A673 (cell line): ENCODE results near the gene CCN2. TPM values are rescaled to one million over a fixed set of nuclear protein-coding genes. Genes with fewer than 3 reads are reported as not detected.
"Not testable (repeated sequence)": the region's sequence is repeated elsewhere in the genome, so short reads cannot be mapped to it uniquely, and the experiment has no call there.

Source experiments
- BruUV-seq: library from RNA; stranded (reverse); fragments of 400-500 nt; replicated peaks from 2 replicates; lab custom pipeline; 2021; lab: Mats Ljungman, UMichigan
- CTCF ChIA-PET: fragments of 300-600 bp; sonication (Branson Sonifier 250); formaldehyde crosslinking; loops from one replicate; lab custom pipeline; 2022; ENCODE audit warnings: antibody characterized with exemption; lab: Charles Lee
- POLR2A ChIA-PET: fragments of 300-600 bp; sonication (Branson Sonifier 250); formaldehyde crosslinking; loops from one replicate; lab custom pipeline; 2022; ENCODE audit warnings: antibody characterized with exemption; ENCODE audit not compliant: low non-redundant PET; lab: Charles Lee
- DNase-seq: peaks from one replicate; pipeline ENCODE4 v3.0.0-alpha.2; 2015; ENCODE audit warnings: low spot score
- H3K27ac ChIP-seq: fragments of 200-600 bp; sonication (generic); 2 replicates; pipeline ENCODE4 v1.5.1; 2016; ENCODE audit warnings: mixed run types, low read depth, mild to moderate bottlenecking, mixed read lengths, antibody characterized with exemption, low read length; ENCODE audit not compliant: poor library complexity, severe bottlenecking
- H3K27me3 ChIP-seq: fragments of 200-600 bp; sonication (generic); replicated peaks from 2 replicates; pipeline ENCODE4 v1.6.1; 2017; ENCODE audit warnings: mixed run types, low read depth, mild to moderate bottlenecking, mixed read lengths, antibody characterized with exemption, low read length; ENCODE audit not compliant: insufficient read depth, poor library complexity
- H3K36me3 ChIP-seq: fragments of 200-600 bp; sonication (generic); 2 replicates; pipeline ENCODE4 v1.6.1; 2016; ENCODE audit warnings: mixed run types, mild to moderate bottlenecking, mixed read lengths, antibody characterized with exemption, low read length; ENCODE audit not compliant: insufficient read depth, poor library complexity, severe bottlenecking
- H3K4me1 ChIP-seq: fragments of 200-600 bp; sonication (generic); 2 replicates; pipeline ENCODE4 v1.6.1; 2017; ENCODE audit warnings: mixed run types, mild to moderate bottlenecking, mixed read lengths, antibody characterized with exemption, low read length; ENCODE audit not compliant: insufficient read depth, poor library complexity, severe bottlenecking
- H3K4me3 ChIP-seq: fragments of 200-600 bp; sonication (generic); 2 replicates; pipeline ENCODE4 v1.5.1; 2016; ENCODE audit warnings: low read depth, mixed run types, mild to moderate bottlenecking, mixed read lengths, low read length; ENCODE audit not compliant: poor library complexity, severe bottlenecking
- H3K9me3 ChIP-seq: fragments of 200-600 bp; sonication (generic); 2 replicates; pipeline ENCODE4 v1.6.1; 2016; ENCODE audit warnings: mixed run types, low read depth, mild to moderate bottlenecking, mixed read lengths, antibody characterized with exemption, low read length; ENCODE audit not compliant: poor library complexity, severe bottlenecking
- EZH2 ChIP-seq: fragments of 200-600 bp; sonication (generic); IDR thresholded peaks from 2 replicates; pipeline ENCODE4 v1.6.1; 2017; ENCODE audit warnings: borderline replicate concordance, low read depth, mild to moderate bottlenecking, mixed read lengths, antibody characterized with exemption, low read length; ENCODE audit not compliant: poor library complexity, severe bottlenecking
- intact Hi-C: fragments of 100-400 bp; cut with micrococcal nuclease; formaldehyde crosslinking; loops from one replicate; pipeline ENCODE4 v1.10.0; 2022; ENCODE audit not compliant: unreplicated experiment
- total RNA-seq: library from RNA; stranded (reverse); gene quantifications from 2 replicates; pipeline ENCODE4 v1.2.3, GENCODE V29; 2021
- TF ChIP-seq, protein P1 (sequence below): fragments of 300-800, 200-600 bp; sonication (generic); conservative IDR thresholded peaks from 2 replicates; pipeline ENCODE4 v1.5.1; 2017; ENCODE audit warnings: low read depth, mild to moderate bottlenecking, antibody characterized with exemption, low read length, moderate library complexity, mixed read lengths

CCN2 gene
- total RNA-seq, 1 experiment from 2014 or later: 17.5 TPM

DNA sequence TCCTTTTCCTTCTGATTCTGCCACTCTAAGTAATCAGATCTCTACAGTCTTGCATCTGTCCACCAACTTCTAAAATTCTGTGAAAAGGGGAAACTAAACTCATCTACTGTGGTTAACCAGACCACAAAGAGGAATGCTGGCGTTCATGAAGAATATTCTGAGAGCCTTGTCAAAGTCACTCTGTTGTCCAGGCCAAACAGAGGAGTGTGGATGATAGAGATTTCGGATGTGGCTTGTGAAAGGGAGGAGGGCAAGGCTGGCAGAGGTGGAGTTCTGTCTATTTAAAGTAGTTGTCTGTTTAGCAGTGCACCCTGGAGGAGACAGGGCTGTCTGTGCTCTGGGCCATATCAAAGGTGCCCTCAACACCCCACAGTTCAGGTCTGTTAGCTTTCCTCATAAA, 33.9 kb downstream of the CCN2 start:
- Histone ChIP-seq H3K9me3 (no peaks in the 10 kb centered on the region), H3K27me3 (no peaks in the 10 kb centered on the region), H3K27ac (no peak overlapping the region), H3K36me3 (no peaks in the 10 kb centered on the region), H3K4me3 (no peak overlapping the region), H3K4me1 (peaks cover under 1% of the 10 kb centered on the region)
- no peak for DNase-seq
- no peak for TF ChIP-seq EZH2
- TF ChIP-seq, protein P1, sequence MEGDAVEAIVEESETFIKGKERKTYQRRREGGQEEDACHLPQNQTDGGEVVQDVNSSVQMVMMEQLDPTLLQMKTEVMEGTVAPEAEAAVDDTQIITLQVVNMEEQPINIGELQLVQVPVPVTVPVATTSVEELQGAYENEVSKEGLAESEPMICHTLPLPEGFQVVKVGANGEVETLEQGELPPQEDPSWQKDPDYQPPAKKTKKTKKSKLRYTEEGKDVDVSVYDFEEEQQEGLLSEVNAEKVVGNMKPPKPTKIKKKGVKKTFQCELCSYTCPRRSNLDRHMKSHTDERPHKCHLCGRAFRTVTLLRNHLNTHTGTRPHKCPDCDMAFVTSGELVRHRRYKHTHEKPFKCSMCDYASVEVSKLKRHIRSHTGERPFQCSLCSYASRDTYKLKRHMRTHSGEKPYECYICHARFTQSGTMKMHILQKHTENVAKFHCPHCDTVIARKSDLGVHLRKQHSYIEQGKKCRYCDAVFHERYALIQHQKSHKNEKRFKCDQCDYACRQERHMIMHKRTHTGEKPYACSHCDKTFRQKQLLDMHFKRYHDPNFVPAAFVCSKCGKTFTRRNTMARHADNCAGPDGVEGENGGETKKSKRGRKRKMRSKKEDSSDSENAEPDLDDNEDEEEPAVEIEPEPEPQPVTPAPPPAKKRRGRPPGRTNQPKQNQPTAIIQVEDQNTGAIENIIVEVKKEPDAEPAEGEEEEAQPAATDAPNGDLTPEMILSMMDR: no peak
- intact Hi-C loops: no loop called here
- POLR2A ChIA-PET: interaction anchor here (0.7 kb wide), 1 partner anchor 8 kb away, joined by 7 read pairs; no protein-coding TSS in a partner anchor
- no TSS peak for BruUV-seq
- CTCF ChIA-PET: interaction anchor here (0.6 kb wide), 1 partner anchor 213 kb away, joined by 4 read pairs; no protein-coding TSS in a partner anchor

DNA sequence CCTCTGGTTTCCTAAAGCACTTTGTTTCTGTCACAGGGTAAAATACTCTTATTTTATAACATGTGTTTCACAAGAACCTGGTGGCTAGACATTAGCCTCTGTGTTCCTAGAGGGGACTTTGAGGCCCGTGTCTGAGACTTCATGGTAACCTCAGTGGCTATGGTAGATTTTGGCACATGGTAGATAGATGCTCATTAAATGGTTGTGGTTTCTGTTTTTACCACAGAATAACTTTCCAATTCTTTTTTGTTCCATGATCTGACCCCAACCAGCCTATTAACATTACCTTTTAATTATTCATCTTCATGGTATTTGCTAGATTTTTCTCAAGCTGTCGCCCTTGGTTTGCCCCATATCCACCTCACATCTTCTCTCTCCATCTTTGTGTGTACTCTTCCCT, 34.3 kb downstream of the CCN2 start:
- no peak for TF ChIP-seq EZH2
- BruUV-seq: no TSS peak
- H3K4me1 ChIP-seq: peaks cover 5% of the 10 kb centered on the region
- intact Hi-C loops: no loop called here
- no peaks in the 10 kb centered on the region for H3K27me3 ChIP-seq
- no peak for DNase-seq
- H3K9me3 ChIP-seq: no peaks in the 10 kb centered on the region
- no peaks in the 10 kb centered on the region for H3K36me3 ChIP-seq
- H3K4me3 ChIP-seq: no peak overlapping the region
- ChIA-PET CTCF (interaction anchor here (0.6 kb wide), 1 partner anchor 214 kb away, joined by 4 read pairs; no protein-coding TSS in a partner anchor), POLR2A (no interaction called here)
- H3K27ac ChIP-seq: no peak overlapping the region

DNA sequence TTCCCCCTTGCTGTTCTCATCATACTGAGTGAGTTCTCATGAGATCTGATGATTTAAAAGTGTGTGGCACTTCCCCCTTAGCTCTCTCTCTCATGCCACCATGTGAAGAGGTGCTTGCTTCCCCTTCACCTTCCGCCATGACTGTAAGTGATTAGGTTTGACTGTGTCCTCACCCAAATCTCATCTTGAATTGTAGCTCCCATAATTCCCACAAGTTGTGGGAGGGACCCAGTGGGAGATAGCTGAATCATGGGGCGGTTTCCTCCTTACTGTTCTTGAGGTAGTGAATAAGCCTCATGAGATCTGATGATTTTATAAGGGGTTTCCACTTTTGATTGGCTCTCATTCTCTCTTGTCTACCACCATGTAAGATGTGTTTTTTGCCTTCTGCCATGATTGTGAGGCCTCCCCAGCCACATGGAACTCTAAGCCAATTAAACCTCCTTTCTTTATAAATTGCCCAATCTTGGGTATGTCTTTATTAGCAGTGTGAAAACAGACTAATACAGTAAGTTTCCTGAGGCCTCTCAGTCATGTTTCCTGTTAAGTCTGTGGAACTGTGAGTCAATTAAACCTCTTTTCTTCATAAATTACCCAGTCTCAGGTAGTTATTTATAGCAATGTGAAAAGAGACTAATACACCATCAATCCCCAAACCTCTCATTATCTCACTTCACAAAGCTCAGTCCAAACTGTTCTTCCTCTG, 34.9 kb downstream of the CCN2 start:
- H3K9me3 ChIP-seq, POLR2A ChIA-PET, H3K27ac ChIP-seq, intact Hi-C loops, H3K27me3 ChIP-seq, H3K4me3 ChIP-seq, H3K36me3 ChIP-seq, BruUV-seq: not testable (repeated sequence)
- H3K4me1 ChIP-seq: peaks cover 11% of the 10 kb centered on the region
- DNase-seq: peak; percentile 37
- CTCF ChIA-PET: interaction anchor here (1.2 to 1.6 kb wide), 2 partner anchors 221 to 364 kb away, joined by 4 to 8 read pairs; no protein-coding TSS in a partner anchor

DNA sequence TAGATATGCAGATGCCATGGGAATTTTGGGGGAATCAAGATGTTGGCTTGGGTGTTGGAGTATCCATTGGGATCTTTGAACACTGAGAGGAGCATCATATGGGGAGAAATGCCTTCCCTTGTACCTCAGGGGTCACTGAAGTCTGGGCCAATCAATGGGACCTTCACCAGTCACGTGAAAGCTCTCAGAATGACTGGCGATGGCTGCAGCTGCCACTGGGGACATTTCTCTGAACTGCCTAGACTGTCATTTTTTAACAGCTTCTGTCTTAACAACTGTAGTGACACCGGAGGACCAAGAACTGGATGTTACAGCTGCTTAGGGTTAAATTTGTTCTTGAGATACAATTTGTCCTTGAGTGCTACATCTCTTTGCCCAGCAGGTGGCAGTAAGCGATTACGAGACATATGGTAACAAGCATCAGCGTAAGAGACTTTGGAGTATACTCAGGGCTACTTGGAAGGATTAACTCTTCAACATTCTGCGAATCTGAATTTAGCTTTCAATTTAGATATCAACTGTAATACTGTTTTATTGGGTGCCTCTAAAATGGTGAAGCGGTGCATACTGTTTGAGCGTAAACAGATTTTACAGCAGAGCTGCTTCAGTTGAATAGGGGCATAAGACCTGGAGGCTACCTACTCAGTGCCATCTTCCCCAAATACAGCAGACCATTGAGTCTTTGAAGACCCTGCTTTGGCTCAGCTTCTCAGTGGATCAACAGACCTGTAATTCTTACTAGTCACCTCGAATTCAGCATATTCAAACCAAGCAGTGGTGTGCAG, 36.0 kb downstream of the CCN2 start:
- Histone ChIP-seq H3K4me3 (no peak overlapping the region), H3K36me3 (no peaks in the 10 kb centered on the region), H3K27me3 (no peaks in the 10 kb centered on the region), H3K27ac (no peak overlapping the region), H3K9me3 (no peaks in the 10 kb centered on the region), H3K4me1 (peaks cover 15% of the 10 kb centered on the region)
- intact Hi-C loops: no loop called here
- TF ChIP-seq EZH2: no peak
- TF ChIP-seq, protein P1: peak; percentile 90
- POLR2A ChIA-PET: no interaction called here
- BruUV-seq: no TSS peak
- CTCF ChIA-PET: interaction anchor here (0.7 to 1.7 kb wide), 4 partner anchors 8 to 365 kb away, joined by 3 to 8 read pairs (median 5); no protein-coding TSS in a partner anchor
- DNase-seq: peak; percentile 86
